GM23248 (cell line): ENCODE data around the gene TRIM38. TPM values are rescaled to one million over a fixed set of nuclear protein-coding genes. Genes with fewer than 3 reads are reported as not detected.
"Not testable (repeated sequence)": the region's sequence is repeated elsewhere in the genome, so short reads cannot be mapped to it uniquely, and the experiment has no call there.

Source experiments
- DNase-seq: peaks from one replicate; pipeline ENCODE4 v3.0.0-alpha.2; 2015
- H2AFZ ChIP-seq: fragments of 200-600 bp; sonication (generic); 2 replicates; pipeline ENCODE4 v1.6.1; 2016; ENCODE audit warnings: antibody characterized with exemption
- H3F3A ChIP-seq: fragments of 200-600 bp; sonication (generic); 2 replicates; pipeline ENCODE4 v1.6.1; 2016; ENCODE audit warnings: mild to moderate bottlenecking, antibody characterized with exemption, mixed run types; ENCODE audit not compliant: insufficient read depth
- H3K27ac ChIP-seq: fragments of 200-600 bp; sonication (generic); 2 replicates; pipeline ENCODE4 v1.5.1; 2016; ENCODE audit warnings: mild to moderate bottlenecking
- H3K27me3 ChIP-seq: fragments of 200-600 bp; sonication (generic); replicated peaks from 2 replicates; pipeline ENCODE4 v1.6.1; 2016; ENCODE audit warnings: mild to moderate bottlenecking; ENCODE audit not compliant: insufficient read depth
- H3K36me3 ChIP-seq: fragments of 200-600 bp; sonication (generic); 2 replicates; pipeline ENCODE4 v1.6.1; 2016; ENCODE audit warnings: low read depth, mild to moderate bottlenecking
- H3K4me1 ChIP-seq: fragments of 200-600 bp; sonication (generic); 2 replicates; pipeline ENCODE4 v1.6.1; 2016; ENCODE audit warnings: mild to moderate bottlenecking; ENCODE audit not compliant: insufficient read depth
- H3K4me2 ChIP-seq: fragments of 200-600 bp; sonication (generic); one replicate; pipeline ENCODE4 v1.6.1; 2016; ENCODE audit warnings: mild to moderate bottlenecking; ENCODE audit not compliant: unreplicated experiment
- H3K4me3 ChIP-seq: fragments of 200-600 bp; sonication (generic); 2 replicates; pipeline ENCODE4 v1.5.1; 2016; ENCODE audit warnings: mild to moderate bottlenecking
- H3K79me2 ChIP-seq: fragments of 200-600 bp; sonication (generic); 2 replicates; pipeline ENCODE4 v1.6.1; 2016; ENCODE audit warnings: mild to moderate bottlenecking; ENCODE audit not compliant: insufficient read depth
- H3K9ac ChIP-seq: fragments of 200-600 bp; sonication (generic); 2 replicates; pipeline ENCODE4 v1.6.1; 2016; ENCODE audit warnings: mild to moderate bottlenecking
- H3K9me2 ChIP-seq: fragments of 200-600 bp; sonication (generic); 2 replicates; pipeline ENCODE4 v1.6.1; 2016; ENCODE audit warnings: mixed run types, mild to moderate bottlenecking, moderate library complexity; ENCODE audit not compliant: insufficient read depth
- H3K9me3 ChIP-seq: fragments of 200-600 bp; sonication (generic); one replicate; pipeline ENCODE4 v1.6.1; 2017; ENCODE audit warnings: low read depth
- H4K20me1 ChIP-seq: fragments of 200-600 bp; sonication (generic); 2 replicates; pipeline ENCODE4 v1.6.0; 2016; ENCODE audit not compliant: insufficient read depth
- EZH2 ChIP-seq: fragments of 200-600 bp; sonication (generic); IDR thresholded peaks from 2 replicates; pipeline ENCODE4 v1.6.1; 2018; ENCODE audit warnings: antibody characterized with exemption, mild to moderate bottlenecking; ENCODE audit not compliant: insufficient read depth, poor library complexity, severe bottlenecking
- EZH2phosphoT487 ChIP-seq: fragments of 200-600 bp; sonication (generic); IDR thresholded peaks from 2 replicates; pipeline ENCODE4 v1.6.1; 2018; ENCODE audit warnings: antibody characterized with exemption, moderate library complexity, mild to moderate bottlenecking, low read depth; ENCODE audit not compliant: insufficient read depth
- WGBS, 2 experiments: methylation state at CpG; one replicate each; pipeline ENCODE4 v1.1.6; 2015 to 2017; ENCODE audit warnings: low lambda C conversion rate in 2 of 2, low coverage in 1 of 2; ENCODE audit errors: missing lambda C conversion rate in 2 of 2; 5-methylcytosine and 5-hydroxymethylcytosine counted together
- in situ Hi-C: fragments of 300-500 bp; cut with MboI; formaldehyde crosslinking; loops from 2 replicates; pipeline ENCODE4 v1.15.0; 2020
- polyA plus RNA-seq: library from polyadenylated mRNA; unstranded; fragments of >200 nt; fragmentation: Nextera tagmentation; extraction: Ambion mirVana; gene quantifications from 2 replicates; pipeline ENCODE4 v1.2.1, GENCODE V29; 2016
- total RNA-seq: library from RNA; depleted of rRNA; stranded (reverse); fragments of >200 nt; shearing (Covaris generic); gene quantifications from 2 replicates; pipeline ENCODE4 v1.2.3, GENCODE V29; 2014

Gene TRIM38
- total and polyA plus RNA-seq, 2 experiments from 2014 or later: 7.3 to 7.6 TPM

GRCh38 chr6:25928562-25929324 lies 33.9 kb upstream of the TRIM38 start:
- 68 to 70% methylated on average over 4 of the region's 4 CpGs for WGBS, 2 experiments
- Histone ChIP-seq H2AFZ (0 out of 2 replicates have a peak overlapping the region, but pooled peaks have one; percentile 10), H3K36me3 (no peaks in the 10 kb centered on the region), H3K27me3 (no peaks in the 10 kb centered on the region), H3K79me2 (no peaks in the 10 kb centered on the region), H4K20me1 (no peaks in the 10 kb centered on the region), H3K9me2 (no peaks in the 10 kb centered on the region), H3K9ac (no peak overlapping the region), H3K4me1 (no peaks in the 10 kb centered on the region), H3F3A (no peaks in the 10 kb centered on the region), H3K4me3 (no peak overlapping the region), H3K9me3 (no peaks in the 10 kb centered on the region), H3K4me2 (no peak overlapping the region), H3K27ac (no peak overlapping the region)
- in situ Hi-C loops: no loop called here
- TF ChIP-seq EZH2phosphoT487: no peak
- no peak for TF ChIP-seq EZH2
- no peak for DNase-seq

- H3K4me3 ChIP-seq, H2AFZ ChIP-seq, H3K9me2 ChIP-seq, H3K27me3 ChIP-seq, H3K79me2 ChIP-seq, H3K9ac ChIP-seq, H3K4me2 ChIP-seq, H3K36me3 ChIP-seq, H3F3A ChIP-seq, H3K27ac ChIP-seq, H3K9me3 ChIP-seq, H4K20me1 ChIP-seq, H3K4me1 ChIP-seq, in situ Hi-C loops, DNase-seq: not testable (repeated sequence)
- WGBS, 2 experiments: 78 to 85% methylated on average over 12 of the region's 12 CpGs
Observed at GRCh38 chr6:25929785-25930184, 32.8 kb upstream of the TRIM38 start.

- Histone ChIP-seq H3K79me2 (no peaks in the 10 kb centered on the region), H3K9me3 (no peaks in the 10 kb centered on the region), H3K4me3 (no peak within 1 kb of the TSS), H3K4me1 (no peaks in the 10 kb centered on the region), H3K9ac (no peak within 1 kb of the TSS), H3K27ac (no peak within 1 kb of the TSS), H3K4me2 (no peak within 1 kb of the TSS), H3K36me3 (no peaks in the 10 kb centered on the region), H3K9me2 (no peaks in the 10 kb centered on the region), H2AFZ (no peak within 1 kb of the TSS), H3F3A (no peaks in the 10 kb centered on the region), H4K20me1 (no peaks in the 10 kb centered on the region), H3K27me3 (no peaks in the 10 kb centered on the region)
- no peak for TF ChIP-seq EZH2phosphoT487
- no peak for TF ChIP-seq EZH2
- no peak for DNase-seq
- in situ Hi-C loops: no loop called here
- 75 to 80% methylated on average over 9 of the region's 9 CpGs for WGBS, 2 experiments
Observed at GRCh38 chr6:25930532-25931410, 31.8 kb upstream of the TRIM38 start, which contains the start of gene SLC17A2. TSS of gene SLC17A2 (minus strand) at chr6:25930691. CDS start at chr6:25925796, 4,895 bp downstream.

GRCh38 chr6:25931411-25931709 lies 31.2 kb upstream of the TRIM38 start:
- DNase-seq: no peak
- Histone ChIP-seq H3K79me2 (no peaks in the 10 kb centered on the region), H2AFZ (no peak overlapping the region), H3K4me2 (no peak overlapping the region), H3K27ac (no peak overlapping the region), H3K9me2 (no peaks in the 10 kb centered on the region), H3K9ac (no peak overlapping the region), H3K9me3 (no peaks in the 10 kb centered on the region), H3K27me3 (no peaks in the 10 kb centered on the region), H3K4me1 (no peaks in the 10 kb centered on the region), H3K4me3 (no peak overlapping the region), H3F3A (no peaks in the 10 kb centered on the region), H4K20me1 (no peaks in the 10 kb centered on the region), H3K36me3 (no peaks in the 10 kb centered on the region)
- TF ChIP-seq EZH2phosphoT487 (no peak), EZH2 (no peak)
- WGBS, 2 experiments: 24 to 48% methylated on average over 1 of the region's 1 CpG
- in situ Hi-C loops: no loop called here
